Measurements from ENCODE around the gene CAMK2N1. TPM values are rescaled to one million over a fixed set of nuclear protein-coding genes. Genes with fewer than 3 reads are reported as not detected.
A peak's percentile ranks its signal among the peaks of the same experiment; 100 is the strongest.

The CAMK2N1 gene
- total RNA-seq, 1 donor from 2014 or later: 10.0 TPM

DNA sequence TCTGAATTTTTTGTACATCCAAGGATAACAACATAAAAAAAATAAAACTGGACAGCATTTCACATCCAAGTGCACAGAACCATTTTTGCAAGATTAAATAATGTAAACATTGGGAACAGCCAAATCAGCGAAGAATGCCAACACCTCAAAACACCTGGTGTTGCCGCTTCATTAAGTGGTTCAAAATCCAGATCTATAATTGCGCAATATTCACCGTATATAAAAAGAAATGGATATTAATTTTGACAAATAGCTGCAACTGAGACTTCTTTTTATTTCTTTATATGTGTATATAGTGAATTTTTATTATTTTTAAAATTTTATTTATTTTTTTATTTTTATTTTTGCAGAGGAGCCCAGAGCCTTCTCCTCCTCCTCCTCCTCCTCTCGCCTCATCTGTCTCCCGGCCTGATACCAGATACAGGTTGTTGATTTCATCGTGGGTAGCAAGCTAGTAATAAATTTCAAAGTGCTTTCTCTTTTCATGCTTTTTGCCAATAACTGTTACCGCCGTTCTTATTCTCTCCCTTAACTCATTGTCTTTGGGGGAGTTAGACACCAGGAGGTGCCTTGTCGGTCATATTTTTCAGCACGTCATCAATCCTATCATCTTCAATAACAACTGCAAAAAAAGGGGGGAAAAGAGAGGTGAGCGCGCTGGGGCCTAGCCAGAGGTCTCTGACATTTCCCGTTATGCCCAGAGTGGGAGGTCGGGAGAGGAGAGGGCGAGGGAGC lies 2.7 kb downstream of the CAMK2N1 start:
- intact Hi-C loops (cut with DNase I): no loop called here
- DNase-seq: no peak
- ATAC-seq (ENCODE audit: poor library complexity): no peak

DNA sequence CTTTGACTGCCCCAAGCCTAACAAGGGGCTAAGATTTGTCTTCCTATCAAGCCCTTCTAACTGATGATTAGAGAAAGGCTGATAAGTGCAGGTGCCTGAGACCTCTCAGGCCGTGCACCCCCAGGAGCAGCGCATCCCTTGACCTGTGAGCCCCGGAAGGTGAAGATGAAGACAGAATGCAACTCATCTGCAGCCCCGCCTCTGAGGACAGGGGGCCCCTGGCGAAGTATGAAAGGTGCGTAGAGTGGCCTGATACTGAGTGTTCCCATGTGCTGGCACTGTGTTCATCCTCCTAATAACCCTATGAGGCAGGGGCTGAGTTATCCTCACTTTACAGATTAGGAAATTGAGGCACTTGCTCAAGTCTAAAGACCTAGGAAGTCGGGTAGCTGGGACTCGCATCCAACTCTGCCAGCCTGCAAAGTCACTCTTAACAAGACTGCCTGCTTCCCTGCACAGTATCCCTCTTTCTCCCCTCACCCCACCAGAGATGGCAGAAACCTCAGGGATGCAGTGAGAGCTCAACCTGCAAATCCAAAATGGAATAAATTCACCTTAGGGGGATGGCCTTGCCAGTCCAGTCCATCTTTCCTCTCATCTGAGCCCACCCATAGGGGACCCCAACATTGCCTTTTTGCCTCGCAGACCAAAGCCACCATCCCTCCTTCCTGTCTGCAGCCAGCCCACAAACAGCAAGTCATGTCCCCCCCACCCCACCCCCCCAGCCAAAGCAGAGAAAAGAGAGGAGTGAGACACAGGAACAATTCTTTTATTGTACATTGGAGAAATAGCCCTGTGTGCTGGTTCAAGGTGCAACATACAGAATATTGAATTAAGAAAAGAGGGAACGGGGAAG lies 4.1 kb downstream of the CAMK2N1 start:
- ATAC-seq (ENCODE audit: poor library complexity) (no peak), DNase-seq (no peak)
- intact Hi-C loops (cut with DNase I): no loop called here

DNA sequence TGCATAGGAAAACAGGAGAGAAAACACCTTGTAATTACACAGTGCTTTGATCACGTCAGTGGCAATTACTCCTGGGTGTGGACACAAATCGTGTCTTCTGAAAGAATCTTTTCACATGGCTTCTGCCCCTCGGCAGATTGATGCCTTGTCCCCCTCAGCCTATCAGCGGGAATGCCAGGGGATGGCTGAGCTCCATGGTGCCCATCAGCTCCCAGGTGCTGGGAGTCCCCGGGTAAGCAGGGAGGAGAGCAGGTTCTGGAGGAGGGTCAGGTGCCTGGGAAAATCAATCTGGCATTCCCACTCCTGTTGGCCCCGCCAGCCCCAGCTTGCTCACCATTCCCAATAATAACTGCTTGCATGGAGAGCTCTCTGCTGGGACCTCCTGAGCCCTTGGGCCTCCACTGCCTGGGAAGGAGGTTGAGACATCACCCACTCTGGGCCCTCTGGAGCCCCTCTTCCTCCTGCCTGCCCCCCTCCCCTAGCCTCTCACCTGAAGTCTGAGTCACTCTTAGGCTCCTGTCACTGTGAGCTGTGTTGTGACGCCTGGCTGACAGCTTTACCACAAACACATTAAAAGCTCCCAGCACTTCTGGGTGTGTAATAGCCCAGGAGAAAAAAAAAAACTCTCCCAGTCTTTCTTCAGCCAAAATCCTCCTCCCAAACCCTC lies 4.9 kb downstream of the CAMK2N1 start:
- ATAC-seq (ENCODE audit: poor library complexity) (no peak), DNase-seq (no peak)
- intact Hi-C loops (cut with DNase I): no loop called here

DNA sequence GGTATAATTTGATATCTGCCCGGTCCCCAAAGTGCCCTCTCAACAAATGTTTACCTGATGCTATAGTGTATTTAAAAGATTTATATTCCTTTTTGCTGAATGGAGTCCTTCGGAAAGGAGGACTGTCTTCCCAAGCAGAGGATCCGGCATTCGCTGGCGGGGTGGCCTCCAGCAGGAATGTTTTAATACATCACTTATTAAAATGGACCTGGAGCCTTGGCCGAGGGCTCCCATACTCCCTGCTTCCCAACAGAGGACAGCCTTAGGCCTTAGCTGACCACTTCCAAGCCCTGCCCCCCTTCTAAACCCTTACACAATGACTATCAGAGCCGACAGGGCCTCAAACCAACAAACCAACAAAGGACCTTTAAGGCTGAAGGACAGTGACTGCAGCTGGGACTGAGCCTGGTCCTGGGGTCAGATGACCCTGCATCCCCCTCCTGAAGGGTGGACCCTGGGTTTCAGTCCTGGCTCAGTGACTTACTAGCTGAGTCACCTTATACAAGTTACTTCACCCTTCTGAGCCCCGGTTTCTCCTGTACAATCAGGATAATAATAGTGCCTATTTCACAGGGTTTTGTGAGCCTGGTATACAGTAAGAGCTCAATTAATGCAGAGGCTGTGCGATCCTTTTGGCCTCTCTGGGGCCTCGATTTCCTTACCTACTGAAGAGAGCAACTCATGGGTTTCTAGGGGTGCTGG lies 5.6 kb downstream of the CAMK2N1 start:
- ATAC-seq (ENCODE audit: poor library complexity): no peak
- intact Hi-C loops (cut with DNase I): no loop called here
- no peak for DNase-seq

DNA sequence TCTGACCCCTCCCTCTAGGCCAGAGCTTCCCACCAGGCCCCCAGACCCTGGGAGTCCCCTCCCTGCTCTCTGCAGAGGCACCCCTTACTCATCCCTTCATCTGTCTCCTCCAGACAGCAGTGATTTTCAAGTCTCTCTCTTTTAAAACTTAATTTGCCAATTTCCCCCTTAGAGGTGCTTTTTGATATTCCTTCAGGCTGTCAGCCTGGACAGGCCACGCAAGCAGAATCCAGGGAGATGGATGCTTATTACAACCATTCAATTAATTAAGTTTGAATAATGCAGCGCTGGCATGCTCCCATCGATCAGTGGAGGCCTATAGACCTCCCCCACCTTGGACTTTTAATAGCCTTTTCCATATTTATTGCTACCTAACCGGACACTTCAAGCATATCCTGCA lies 6.2 kb downstream of the CAMK2N1 start:
- no peak for DNase-seq
- intact Hi-C loops (cut with DNase I): no loop called here
- ATAC-seq (ENCODE audit: poor library complexity): no peak

DNA sequence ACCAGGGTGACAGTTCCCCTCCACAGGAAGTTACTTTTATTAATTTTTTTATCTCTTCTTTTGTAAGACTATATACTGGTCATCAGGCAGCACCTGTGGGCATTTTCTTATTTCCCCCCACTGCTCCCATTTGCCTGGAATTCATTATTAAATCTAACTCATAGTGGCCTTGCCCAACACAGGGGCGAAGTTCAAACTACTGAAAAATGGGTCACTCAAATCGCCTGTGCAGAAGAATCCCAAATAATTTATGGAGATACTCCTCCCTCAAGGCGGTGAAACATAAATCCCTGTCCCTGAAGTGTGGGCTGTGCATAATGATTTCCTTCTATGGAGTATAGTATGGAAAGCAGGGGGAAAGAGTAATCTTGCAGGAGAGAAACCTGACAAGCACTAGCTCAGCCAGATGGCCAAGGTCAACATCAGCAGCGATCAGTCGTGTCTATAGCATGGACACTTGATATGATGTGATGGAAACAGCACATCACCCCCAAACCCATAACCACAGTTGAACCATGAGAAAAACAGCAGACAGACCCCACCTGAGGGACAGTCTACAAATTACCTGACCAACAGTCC lies 7.9 kb downstream of the CAMK2N1 start:
- DNase-seq: no peak
- intact Hi-C loops (cut with DNase I): no loop called here
- no peak for ATAC-seq (ENCODE audit: poor library complexity)

DNA sequence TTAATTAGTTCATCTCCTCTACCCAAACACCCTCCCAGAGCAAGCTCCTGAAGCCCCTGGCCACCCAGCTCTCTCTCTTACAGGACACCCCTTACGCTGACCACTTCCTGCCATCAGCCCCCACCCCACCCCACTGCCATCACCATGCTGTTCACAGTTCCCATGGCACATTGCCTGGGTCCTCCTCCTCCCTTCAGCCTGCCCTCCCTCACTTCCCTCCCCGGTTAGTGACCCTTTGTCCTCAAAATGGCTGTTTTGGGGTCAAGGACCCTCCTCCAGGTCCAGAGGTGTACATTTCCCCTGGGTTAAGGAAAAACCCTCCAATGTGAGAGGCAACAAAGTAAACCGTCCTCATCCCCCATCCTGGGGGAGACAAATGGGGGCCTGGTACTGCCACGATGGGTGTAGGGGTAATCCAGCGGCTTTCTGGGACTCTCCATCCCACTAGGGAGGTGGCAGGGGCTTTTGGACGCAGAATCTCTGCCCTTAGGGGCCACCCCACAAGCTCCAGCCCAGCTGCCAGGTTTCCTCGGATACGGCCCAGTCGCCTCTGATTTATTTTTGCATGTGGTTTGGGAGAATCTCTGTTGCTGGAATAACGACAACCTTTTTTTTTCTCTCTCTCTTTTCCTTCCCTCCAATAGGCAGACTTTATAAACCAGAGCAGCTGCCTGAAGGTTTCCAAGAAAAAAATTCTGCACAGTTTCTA lies 8.5 kb downstream of the CAMK2N1 start:
- ATAC-seq (ENCODE audit: poor library complexity) (no peak), DNase-seq (no peak)
- intact Hi-C loops (cut with DNase I): no loop called here

DNA sequence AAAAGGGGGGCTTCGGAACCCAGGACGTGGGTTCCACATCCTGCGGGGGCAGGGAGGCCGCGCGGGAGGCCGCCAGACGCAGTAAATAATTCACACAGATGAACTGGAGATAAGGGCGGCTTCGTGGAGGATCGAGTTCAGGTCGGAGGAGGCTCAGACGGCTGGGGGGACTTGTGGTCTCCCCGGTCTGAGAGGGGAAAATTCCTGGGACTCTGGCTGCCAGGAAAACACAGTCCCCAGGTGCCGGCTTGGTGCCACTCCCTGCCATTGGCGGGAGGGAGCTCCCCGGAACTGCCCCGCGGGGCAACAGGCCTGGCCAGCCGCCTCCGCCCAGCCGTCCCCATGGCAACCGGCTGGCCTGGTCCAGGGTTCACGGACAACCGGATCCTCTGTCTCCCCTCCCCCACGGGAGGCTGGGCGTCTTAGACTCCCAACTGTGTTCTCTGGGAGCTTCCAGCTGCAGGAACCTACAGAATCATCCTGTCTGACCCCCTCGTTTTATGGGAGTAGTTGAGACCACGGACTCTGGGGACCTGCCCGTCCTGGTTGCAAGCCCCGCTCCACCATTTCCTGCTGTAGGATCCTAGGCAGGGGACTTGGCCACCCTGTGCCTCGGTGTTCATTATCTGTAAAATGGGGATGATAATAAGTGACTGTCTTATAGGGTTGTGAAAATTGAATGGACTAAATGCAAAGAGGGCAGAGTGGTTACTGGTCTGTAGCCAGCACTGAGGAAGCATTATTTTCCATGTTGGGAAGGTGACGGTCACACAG lies 9.6 kb downstream of the CAMK2N1 start:
- ATAC-seq (ENCODE audit: poor library complexity) (peak; percentile 66), DNase-seq (peak; percentile 70)
- intact Hi-C loops (cut with DNase I): no loop called here

DNA sequence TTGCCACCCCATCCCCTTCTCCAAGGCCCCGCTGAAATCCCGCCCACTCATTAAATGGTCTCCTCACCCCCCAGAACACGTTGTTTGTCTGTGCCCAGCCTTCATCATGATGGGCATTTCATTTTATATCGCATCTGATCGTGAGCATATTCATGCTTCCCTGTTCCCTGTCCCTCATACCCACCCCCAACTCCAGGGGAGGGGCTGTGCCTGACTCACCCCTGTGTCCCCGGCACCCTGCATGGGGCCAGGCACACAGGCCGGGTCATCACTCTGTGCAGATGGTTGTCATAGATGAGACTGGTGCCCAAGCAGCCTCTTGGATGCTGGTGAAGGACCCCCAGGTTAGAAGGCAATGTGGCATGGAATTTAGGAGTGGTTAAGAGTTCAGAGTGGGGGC lies 11.0 kb downstream of the CAMK2N1 start:
- intact Hi-C loops (cut with DNase I): no loop called here
- no peak for ATAC-seq (ENCODE audit: poor library complexity)

DNA sequence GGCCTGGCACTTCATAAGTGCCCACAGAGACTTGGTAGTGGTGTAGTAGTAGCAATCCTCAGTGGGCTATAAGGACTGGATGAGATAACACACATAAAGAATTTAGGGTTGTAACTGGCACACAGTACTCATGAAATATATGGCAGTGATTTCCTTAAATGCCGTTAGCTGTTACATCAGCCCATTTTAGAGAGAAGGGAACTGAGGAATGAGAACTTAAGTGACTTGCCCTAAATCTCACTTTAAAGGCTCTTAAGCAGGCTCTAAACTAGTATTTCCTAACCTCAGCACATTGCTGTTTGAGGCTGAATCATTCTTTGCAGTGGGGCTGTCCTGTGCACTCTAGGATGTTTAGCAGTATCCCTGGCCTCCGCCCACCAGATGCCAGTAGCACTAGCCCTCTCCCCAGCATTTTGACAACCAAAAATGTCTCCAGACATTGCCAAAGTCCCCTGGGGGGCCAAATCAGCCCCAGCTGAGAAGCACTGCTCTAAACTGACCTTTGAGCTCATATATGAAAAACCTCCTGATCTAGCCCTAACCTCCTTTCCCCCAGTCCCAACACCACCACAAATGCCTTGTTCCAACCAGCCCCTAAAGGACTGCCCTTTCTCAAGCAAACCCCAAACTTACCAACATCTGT lies 11.6 kb downstream of the CAMK2N1 start:
- intact Hi-C loops (cut with DNase I): no loop called here
- no peak for ATAC-seq (ENCODE audit: poor library complexity)

More for the DNA sequence above, 11.0 kb downstream of the CAMK2N1 start:
- DNase-seq: no peak

DNA sequence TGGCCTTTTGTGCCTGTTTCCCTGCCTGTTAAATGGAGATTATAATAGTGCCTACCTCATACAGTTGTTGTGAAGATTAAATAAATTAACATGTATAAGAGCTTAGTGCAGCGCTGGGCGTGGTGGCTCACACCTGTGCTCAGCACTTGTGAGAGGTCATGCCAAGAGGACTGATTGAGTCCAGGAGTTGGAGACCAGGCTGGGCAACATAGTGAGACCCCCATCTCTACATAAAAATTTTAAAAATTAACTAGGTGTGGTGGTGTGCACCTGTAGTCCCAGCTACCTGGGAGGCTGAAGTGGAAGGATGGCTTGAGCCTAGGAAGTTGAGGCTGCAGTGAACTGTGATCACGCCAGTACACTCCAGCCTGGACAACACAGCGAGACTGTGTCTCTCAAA lies 12.1 kb downstream of the CAMK2N1 start:
- DNase-seq (no peak), ATAC-seq (ENCODE audit: poor library complexity) (no peak)
- intact Hi-C loops (cut with DNase I): no loop called here

More for the DNA sequence above, 11.6 kb downstream of the CAMK2N1 start:
- DNase-seq: no peak

DNA sequence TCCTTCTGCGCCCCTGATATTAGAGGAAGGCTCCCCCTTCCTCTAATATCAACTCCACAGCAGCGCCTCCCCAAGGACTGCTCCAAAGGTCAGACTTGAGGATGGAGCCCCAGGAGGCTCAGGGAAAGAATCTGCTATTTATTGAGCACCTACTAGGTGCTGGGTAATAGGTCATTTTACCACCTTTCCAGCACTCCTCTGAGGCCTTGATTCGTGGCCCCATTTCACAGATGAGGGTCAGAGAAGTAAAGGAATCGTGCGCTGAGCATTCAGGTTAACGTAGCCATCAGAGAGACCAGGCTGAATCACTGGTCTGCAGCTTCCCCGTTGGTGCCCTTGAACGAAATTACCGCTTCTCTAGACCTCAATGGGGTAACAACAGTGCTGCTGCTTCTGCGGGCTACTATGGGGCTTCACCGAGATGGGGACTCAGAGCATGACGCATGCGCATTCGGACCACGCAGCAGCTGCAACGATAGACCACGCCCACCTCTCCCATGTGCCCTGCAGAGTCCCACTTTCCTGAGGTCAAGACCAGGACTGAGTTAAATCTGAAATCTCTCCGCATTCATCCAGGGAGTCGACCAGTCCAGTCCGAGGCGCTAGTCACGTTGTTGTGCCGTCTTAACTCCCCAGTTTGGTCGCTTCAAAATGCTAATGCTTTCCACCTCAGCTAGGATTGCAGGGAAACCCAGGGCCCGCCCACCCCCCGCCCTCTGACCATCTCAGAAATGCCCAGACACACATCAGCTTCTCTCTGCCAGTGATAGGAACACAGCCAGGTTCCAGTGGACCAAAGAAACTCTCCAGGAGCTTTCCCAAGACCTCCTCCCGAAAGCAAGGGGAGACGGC lies 12.9 kb downstream of the CAMK2N1 start:
- peak; percentile 83 for DNase-seq
- ATAC-seq (ENCODE audit: poor library complexity): peak; percentile 75
- intact Hi-C loops (cut with DNase I): no loop called here

DNA sequence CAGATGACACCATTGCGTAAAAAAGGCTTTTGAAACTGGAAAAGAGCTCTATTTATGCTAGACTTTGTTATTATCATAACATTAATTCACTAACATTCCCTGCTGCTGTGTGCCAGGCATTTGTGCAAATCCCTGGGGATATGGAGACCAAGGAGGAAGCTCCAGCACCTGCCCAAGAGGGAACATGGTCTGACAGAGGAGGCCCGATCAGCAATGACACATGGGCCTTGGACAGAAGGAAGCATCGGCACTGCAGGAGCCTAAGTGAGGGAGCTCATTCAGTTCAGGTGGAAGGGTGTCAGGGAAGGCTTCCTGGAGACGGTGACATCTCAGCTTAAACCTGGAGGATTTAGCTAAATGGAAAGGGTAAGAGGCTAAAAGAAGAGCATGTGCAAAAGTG lies 13.9 kb downstream of the CAMK2N1 start:
- intact Hi-C loops (cut with DNase I): no loop called here
- ATAC-seq (ENCODE audit: poor library complexity): no peak

DNA sequence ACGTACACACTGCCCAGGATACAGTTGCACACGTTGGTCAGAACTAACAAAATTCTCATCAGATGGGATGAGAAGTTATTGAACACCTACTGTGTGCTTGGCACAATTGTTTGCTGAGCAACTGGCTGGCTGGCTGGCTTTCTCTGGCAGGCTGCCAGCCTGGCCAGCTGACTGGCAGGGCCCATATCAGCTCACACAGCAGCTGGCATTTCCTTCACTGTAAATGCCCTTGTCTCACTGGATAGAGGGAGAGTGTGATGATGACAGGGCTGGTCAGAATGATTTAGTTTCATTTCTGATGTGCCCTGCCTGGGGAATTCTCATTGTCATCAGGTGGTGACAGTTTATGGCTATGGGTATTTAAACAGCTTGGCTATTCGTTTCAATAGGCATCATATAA lies 15.8 kb downstream of the CAMK2N1 start:
- DNase-seq (no peak), ATAC-seq (ENCODE audit: poor library complexity) (peak; percentile 42)
- intact Hi-C loops (cut with DNase I): no loop called here

More for the DNA sequence above, 13.9 kb downstream of the CAMK2N1 start:
- no peak for DNase-seq

DNA sequence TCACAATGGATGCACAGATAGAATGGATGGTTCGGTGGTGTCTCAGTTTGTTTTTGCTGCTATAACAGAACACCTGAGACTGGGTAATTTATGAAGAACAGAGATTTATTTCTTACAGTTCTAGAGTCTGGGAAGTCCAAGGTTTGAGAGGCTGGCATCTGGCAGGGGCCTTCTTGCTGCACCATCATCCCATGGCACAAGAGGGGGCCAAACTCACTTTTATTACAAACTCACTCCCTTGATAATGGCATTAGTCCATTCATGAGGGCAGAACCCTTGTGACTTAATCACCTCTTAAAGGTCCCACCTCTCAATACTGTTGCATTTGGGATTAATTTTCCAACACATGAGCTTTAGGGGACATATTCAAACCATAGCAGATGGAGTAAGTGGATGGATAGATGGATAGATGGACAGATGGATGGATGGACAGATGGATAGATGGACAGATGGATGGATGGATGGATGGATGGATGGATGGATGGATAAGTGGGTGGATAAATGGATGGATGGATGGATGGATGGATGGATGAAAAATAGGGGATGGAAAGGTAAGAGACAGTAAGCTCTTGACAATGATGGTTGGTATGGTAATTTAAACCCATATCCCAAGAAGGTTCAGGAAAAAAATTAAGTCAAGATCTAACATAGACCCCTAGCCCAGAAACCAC lies 16.5 kb downstream of the CAMK2N1 start:
- DNase-seq: no peak
- no peak for ATAC-seq (ENCODE audit: poor library complexity)
- intact Hi-C loops (cut with DNase I): no loop called here

DNA sequence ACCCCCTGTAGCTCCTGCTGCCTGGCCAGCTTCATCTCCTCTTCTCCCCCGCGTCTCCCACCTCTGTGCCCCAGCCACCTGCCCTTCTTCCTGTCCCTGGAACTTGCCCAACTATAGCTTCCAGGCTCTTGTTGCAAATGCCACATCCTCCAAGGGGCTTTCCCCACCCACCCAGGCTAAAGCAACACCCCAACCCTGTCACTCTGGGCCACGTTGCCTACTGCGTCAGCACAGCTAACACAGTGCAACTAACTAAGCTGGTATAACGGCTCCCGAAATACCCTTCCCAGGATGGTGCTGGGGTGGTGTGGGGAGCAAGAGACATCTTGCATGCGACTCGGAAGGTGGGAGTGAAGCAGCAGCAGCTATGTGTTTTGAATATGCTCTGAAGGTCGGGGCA lies 19.7 kb downstream of the CAMK2N1 start:
- no peak for ATAC-seq (ENCODE audit: poor library complexity)
- no peak for DNase-seq
- intact Hi-C loops (cut with DNase I): no loop called here
